HCT116 (cell line): Measurements from ENCODE around the gene ETS2. TPM values are rescaled to one million over a fixed set of nuclear protein-coding genes. Genes with fewer than 3 reads are reported as not detected.

Experiments
- ATAC-seq: fragments of 200-7000 bp; cut with Tn5 transposase; 2 replicates; pipeline ENCODE4 v1.9.1; 2020; ENCODE audit warnings: mild to moderate bottlenecking, moderate library complexity
- BruUV-seq: library from RNA; stranded (reverse); fragments of 400-500 nt; replicated peaks from 2 replicates; lab custom pipeline; 2021; lab: Mats Ljungman, UMichigan
- CTCF ChIA-PET: fragments of 300-600 bp; sonication (Branson Sonifier 250); formaldehyde crosslinking; loops from one replicate; lab custom pipeline; 2021; ENCODE audit warnings: antibody characterized with exemption; lab: Charles Lee
- POLR2A ChIA-PET: fragments of 300-600, 350-600 bp; sonication (Branson Sonifier 250); formaldehyde crosslinking; loops from one replicate; lab custom pipeline; 2021; ENCODE audit warnings: antibody characterized with exemption; lab: Charles Lee
- RAD21 ChIA-PET, 2 experiments: fragments of 300-600 bp; sonication (Branson Sonifier 250); formaldehyde crosslinking; loops; one replicate each; lab custom pipeline; 2023; ENCODE audit warnings: low total read pairs in 2 of 2; ENCODE audit not compliant: uncharacterized antibody in 2 of 2, unreplicated experiment in 2 of 2, low non-redundant PET in 1 of 2; lab: Charles Lee
- DNase-seq: peaks from one replicate; pipeline ENCODE4 v3.0.0-alpha.2; 2010; ENCODE audit warnings: low read depth, low spot score
- H2AFZ ChIP-seq: fragments of 200-600 bp; shearing (Covaris generic), sonication (generic); 2 replicates; pipeline ENCODE4 v1.6.1; 2017; ENCODE audit warnings: low read depth, mixed run types, mixed read lengths, antibody characterized with exemption, low read length; ENCODE audit not compliant: poor library complexity, severe bottlenecking
- H3K27ac ChIP-seq: 2 replicates; pipeline ENCODE4 v1.5.1; 2012; ENCODE audit warnings: low read depth, low read length
- H3K27me3 ChIP-seq: fragments of 200-600 bp; sonication (generic); 2 replicates; pipeline ENCODE4 v1.6.1; 2016; ENCODE audit warnings: mixed run types, low read length, mixed read lengths; ENCODE audit not compliant: insufficient read depth
- H3K36me3 ChIP-seq, 2 experiments: fragments of 200-500 bp in 1 of 2; fragments of 200-600 bp in 1 of 2; sonication (Bioruptor generic) in 1 of 2; sonication (generic) in 1 of 2; 2 replicates each; pipeline versions ENCODE4 v1.5.1 to v1.6.1; 2014 to 2016; ENCODE audit warnings: low read length in 2 of 2, inconsistent platforms in 1 of 2, mixed read lengths in 1 of 2, mixed run types in 1 of 2; ENCODE audit not compliant: insufficient read depth in 2 of 2, control insufficient read depth in 1 of 2
- H3K4me1 ChIP-seq, 2 experiments: fragments of 200-600 bp in 1 of 2; sonication (generic) in 1 of 2; 2 replicates each; pipeline versions ENCODE4 v1.5.1 to v1.6.1; 2012 to 2017; ENCODE audit warnings: low read length in 2 of 2, inconsistent platforms in 1 of 2, mild to moderate bottlenecking in 1 of 2, mixed read lengths in 1 of 2, mixed run types in 1 of 2, moderate library complexity in 1 of 2; ENCODE audit not compliant: insufficient read depth in 2 of 2, control insufficient read depth in 1 of 2
- H3K4me2 ChIP-seq: fragments of 200-600 bp; sonication (generic); 2 replicates; pipeline ENCODE4 v1.6.1; 2017; ENCODE audit warnings: mixed run types, low read length, mixed read lengths
- H3K4me3 ChIP-seq, 2 experiments: fragments of 200-600 bp in 1 of 2; sonication (generic) in 1 of 2; replicated peaks in 1 of 2; 2 replicates each; pipeline ENCODE4 v1.5.1; 2011 to 2016; ENCODE audit warnings: low read length in 2 of 2, control low read depth in 1 of 2, low read depth in 1 of 2, mild to moderate bottlenecking in 1 of 2, mixed read lengths in 1 of 2, mixed run types in 1 of 2
- H3K79me2 ChIP-seq: fragments of 200-600 bp; sonication (generic); 2 replicates; pipeline ENCODE4 v1.6.1; 2017; ENCODE audit warnings: mild to moderate bottlenecking, mixed run types, low read length, moderate library complexity, mixed read lengths; ENCODE audit not compliant: insufficient read depth
- H3K9ac ChIP-seq: fragments of 200-600 bp; sonication (generic); 2 replicates; pipeline ENCODE4 v1.6.1; 2016; ENCODE audit warnings: low read length, mixed read lengths
- H3K9me2 ChIP-seq: fragments of 200-600 bp; sonication (generic), shearing (Covaris generic); 2 replicates; pipeline ENCODE4 v1.6.1; 2017; ENCODE audit warnings: mixed run types, mild to moderate bottlenecking, moderate library complexity; ENCODE audit not compliant: insufficient read depth
- H3K9me3 ChIP-seq, 2 experiments: fragments of 200-500 bp in 1 of 2; fragments of 200-600 bp in 1 of 2; sonication (Bioruptor generic) in 1 of 2; sonication (generic) in 1 of 2; 2 replicates each; pipeline ENCODE4 v1.6.1; 2014 to 2017; ENCODE audit warnings: low read length in 2 of 2, mixed read lengths in 2 of 2, inconsistent platforms in 1 of 2, low read depth in 1 of 2, mild to moderate bottlenecking in 1 of 2, mixed run types in 1 of 2, moderate library complexity in 1 of 2; ENCODE audit not compliant: control insufficient read depth in 1 of 2, insufficient read depth in 1 of 2
- H4K20me1 ChIP-seq: fragments of 200-600 bp; sonication (generic), shearing (Covaris generic); 2 replicates; pipeline ENCODE4 v1.6.1; 2017; ENCODE audit warnings: mixed run types, mild to moderate bottlenecking, moderate library complexity; ENCODE audit not compliant: insufficient read depth
- ATF3 ChIP-seq: IDR thresholded peaks from 2 replicates; pipeline ENCODE4 v1.6.1; 2012
- EGR1 ChIP-seq: IDR thresholded peaks from 2 replicates; pipeline ENCODE4 v1.6.1; 2012; ENCODE audit warnings: low read depth
- ELF1 ChIP-seq: IDR thresholded peaks from 2 replicates; pipeline ENCODE4 v1.6.1; 2012; ENCODE audit warnings: low read depth, borderline replicate concordance
- EZH2 ChIP-seq: fragments of 200-600 bp; sonication (generic); IDR thresholded peaks from 2 replicates; pipeline ENCODE4 v1.6.1; 2017; ENCODE audit warnings: antibody characterized with exemption, mixed run types
- EZH2phosphoT487 ChIP-seq: fragments of 200-600 bp; IDR thresholded peaks from 2 replicates; pipeline ENCODE4 v1.6.1; 2018; ENCODE audit warnings: antibody characterized with exemption, borderline replicate concordance
- MAX ChIP-seq: IDR thresholded peaks from 2 replicates; pipeline ENCODE4 v1.6.1; 2012
- POLR2A ChIP-seq: IDR thresholded peaks from 2 replicates; pipeline ENCODE4 v1.7.0; 2011; ENCODE audit warnings: borderline replicate concordance; ENCODE audit not compliant: insufficient read depth, insufficient read length; ENCODE audit errors: extremely low read depth
- POLR2AphosphoS5 ChIP-seq: IDR thresholded peaks from 2 replicates; pipeline ENCODE4 v1.6.1; 2011; ENCODE audit warnings: mild to moderate bottlenecking, low read depth, low read length, moderate library complexity
- REST ChIP-seq: IDR thresholded peaks from 2 replicates; pipeline ENCODE4 v1.6.1; 2012; ENCODE audit warnings: low read depth
- SIN3A ChIP-seq: IDR thresholded peaks from 2 replicates; pipeline ENCODE4 v1.6.1; 2012; ENCODE audit warnings: low read depth
- SRF ChIP-seq: IDR thresholded peaks from 2 replicates; pipeline ENCODE4 v1.6.1; 2012; ENCODE audit warnings: low read depth
- TCF7L2 ChIP-seq: IDR thresholded peaks from 2 replicates; pipeline ENCODE4 v1.7.0; 2011; ENCODE audit warnings: borderline replicate concordance, inconsistent platforms; ENCODE audit not compliant: insufficient read depth, insufficient read length; ENCODE audit errors: extremely low read depth
- YY1 ChIP-seq: IDR thresholded peaks from 2 replicates; pipeline ENCODE4 v1.6.1; 2011; ENCODE audit warnings: low read length, low read depth, moderate library complexity, mild to moderate bottlenecking; ENCODE audit not compliant: insufficient replicate concordance; ENCODE audit errors: extremely low read depth
- ZBTB33 ChIP-seq: IDR thresholded peaks from 2 replicates; pipeline ENCODE4 v1.6.1; 2011; ENCODE audit warnings: mild to moderate bottlenecking, low read length, moderate library complexity; ENCODE audit not compliant: insufficient replicate concordance; ENCODE audit errors: extremely low read depth
- ZFX ChIP-seq: fragments of 450-650 bp; IDR thresholded peaks from 2 replicates; pipeline ENCODE4 v1.6.1; 2017
- intact Hi-C: fragments of 100-400 bp; cut with micrococcal nuclease; formaldehyde crosslinking; loops from 2 replicates; pipeline ENCODE4 v1.10.0; 2022
- total RNA-seq: library from RNA; stranded (reverse); gene quantifications from one replicate; pipeline ENCODE4 v1.2.1, GENCODE V29; 2021; ENCODE audit not compliant: unreplicated experiment

Gene ETS2
- total RNA-seq, 1 experiment from 2014 or later, result 32.9 TPM

- no peak for DNase-seq
- no peaks in the 10 kb centered on the region for H4K20me1 ChIP-seq
- TF ChIP-seq ZBTB33, result no peak
- TF ChIP-seq YY1, result no peak
- no peak for TF ChIP-seq ZFX
- TF ChIP-seq ELF1, result no peak
- no peak for TF ChIP-seq REST
- TF ChIP-seq POLR2AphosphoS5, result no peak
- TF ChIP-seq EGR1, result no peak
- TF ChIP-seq EZH2, result no peak
- no peak for TF ChIP-seq SIN3A
- TF ChIP-seq SRF, result no peak
- TF ChIP-seq POLR2A, result no peak
- TF ChIP-seq TCF7L2, result no peak
- TF ChIP-seq EZH2phosphoT487, result no peak
- no peak for TF ChIP-seq ATF3
- no peak for TF ChIP-seq MAX
- no peak for ATAC-seq
- H3K79me2 ChIP-seq, result no peaks in the 10 kb centered on the region
- no peak overlapping the region for H3K27ac ChIP-seq
- ChIA-PET POLR2A (no interaction called here), RAD21 (no interaction called here), CTCF (no interaction called here)
- no peaks in the 10 kb centered on the region for H3K9me3 ChIP-seq
- H3K27me3 ChIP-seq, result no peaks in the 10 kb centered on the region
- no peak overlapping the region for H3K4me2 ChIP-seq
- no peaks in the 10 kb centered on the region for H3K36me3 ChIP-seq
- intact Hi-C loops, result no loop called here
- no peaks in the 10 kb centered on the region for H3K9me2 ChIP-seq
- no peak overlapping the region for H2AFZ ChIP-seq
- no peak overlapping the region for H3K9ac ChIP-seq
- no peak overlapping the region for H3K4me3 ChIP-seq
- H3K4me1 ChIP-seq, result no peaks in the 10 kb centered on the region
- no TSS peak for BruUV-seq
Observed at GRCh38 chr21:38847556-38847955, 41.8 kb downstream of the ETS2 start.
